GM12878 (cell line): ENCODE results near the gene TNK1. TPM values are rescaled to one million over a fixed set of nuclear protein-coding genes. Genes with fewer than 3 reads are reported as not detected.

Experiments
- ATAC-seq: fragments of 200-7000 bp; cut with Tn5 transposase; 3 replicates; pipeline ENCODE4 v1.9.1; 2020; ENCODE audit warnings: mild to moderate bottlenecking, moderate library complexity
- BruUV-seq: library from RNA; stranded (reverse); fragments of 400-500 nt; replicated peaks from 2 replicates; lab custom pipeline; 2021; lab: Mats Ljungman, UMichigan
- CTCF ChIA-PET: fragments of 300-600 bp; sonication (Branson Sonifier 250); formaldehyde crosslinking; extraction: SDS; loops from one replicate; lab custom pipeline; 2021; ENCODE audit warnings: inconsistent platforms; lab: Yijun Ruan, JAX
- POLR2A ChIA-PET: fragments of 350-600 bp; formaldehyde crosslinking; extraction: SDS; loops from one replicate; lab custom pipeline; 2021; ENCODE audit warnings: inconsistent platforms; lab: Charles Lee
- RAD21 ChIA-PET: fragments of 300-600 bp; sonication (Branson Sonifier 250); formaldehyde crosslinking; loops from one replicate; lab custom pipeline; 2023; ENCODE audit warnings: antibody characterized with exemption; ENCODE audit not compliant: unreplicated experiment; lab: Charles Lee
- SMC1A ChIA-PET: fragments of 300-600 bp; sonication (Branson Sonifier 250); formaldehyde crosslinking; loops from one replicate; lab custom pipeline; 2023; ENCODE audit not compliant: unreplicated experiment, uncharacterized antibody; lab: Charles Lee
- DNase-seq: peaks from one replicate; pipeline ENCODE4 v3.0.0-alpha.2; 2011; ENCODE audit warnings: low read depth, low spot score
- FAIRE-seq: peaks from 3 replicates; lab custom pipeline; 2011; peaks lifted over from hg19 to GRCh38; lab: Jason Lieb, UNC
- H2AFZ ChIP-seq: 2 replicates; pipeline ENCODE4 v1.6.0; 2011; ENCODE audit warnings: low read depth, low read length, control low read depth; ENCODE audit not compliant: control insufficient read depth
- H3K27ac ChIP-seq: 2 replicates; pipeline ENCODE4 v1.5.1; 2011; ENCODE audit warnings: control low read depth; ENCODE audit not compliant: control insufficient read depth, insufficient read depth
- H3K27me3 ChIP-seq, 2 experiments: replicated peaks in 1 of 2; 2 replicates each; pipeline versions ENCODE4 v1.6.0 to v1.6.1; 2011; ENCODE audit warnings: low read length in 1 of 2; ENCODE audit not compliant: control insufficient read depth in 2 of 2, insufficient read depth in 2 of 2
- H3K36me3 ChIP-seq, 2 experiments: 2 replicates each; pipeline ENCODE4 v1.5.1; 2011; ENCODE audit warnings: low read length in 1 of 2; ENCODE audit not compliant: control insufficient read depth in 2 of 2, insufficient read depth in 2 of 2
- H3K4me1 ChIP-seq: 2 replicates; pipeline ENCODE4 v1.6.1; 2011; ENCODE audit warnings: mild to moderate bottlenecking, low read length, moderate library complexity, mixed read lengths; ENCODE audit not compliant: control insufficient read depth, insufficient read depth
- H3K4me2 ChIP-seq: 2 replicates; pipeline ENCODE4 v1.6.0; 2011; ENCODE audit warnings: control low read depth; ENCODE audit not compliant: control insufficient read depth, insufficient read depth
- H3K4me3 ChIP-seq: fragments of 200-600 bp; sonication (generic); 2 replicates; pipeline ENCODE4 v1.5.1; 2016
- H3K79me2 ChIP-seq: 2 replicates; pipeline ENCODE4 v1.6.0; 2011; ENCODE audit warnings: low read length; ENCODE audit not compliant: control insufficient read depth, insufficient read depth
- H3K9ac ChIP-seq: 2 replicates; pipeline ENCODE4 v1.8.0; 2011; ENCODE audit warnings: low read length, control low read depth, mixed read lengths; ENCODE audit not compliant: control insufficient read depth, insufficient read depth
- H3K9me3 ChIP-seq: replicated peaks from 3 replicates; pipeline ENCODE4 v1.5.1; 2011; ENCODE audit warnings: mild to moderate bottlenecking, low read length; ENCODE audit not compliant: control insufficient read depth, insufficient read depth
- H4K20me1 ChIP-seq: 2 replicates; pipeline ENCODE4 v1.6.0; 2011; ENCODE audit not compliant: control insufficient read depth, insufficient read depth
- ASH2L ChIP-seq: fragments of 300-600, 200-600 bp; sonication (generic); IDR thresholded peaks from 2 replicates; pipeline ENCODE4 v1.6.1; 2017; ENCODE audit warnings: low read depth, mild to moderate bottlenecking, borderline replicate concordance
- BRCA1 ChIP-seq: IDR thresholded peaks from 2 replicates; pipeline ENCODE4 v1.6.1; 2011; ENCODE audit warnings: low read depth, low read length, improper control_type of control experiment
- CHD2 ChIP-seq: IDR thresholded peaks from 2 replicates; pipeline ENCODE4 v1.6.1; 2011; ENCODE audit warnings: low read depth, low read length, improper control_type of control experiment, borderline replicate concordance
- CREM ChIP-seq: IDR thresholded peaks from 2 replicates; pipeline ENCODE4 v1.6.1; 2014; ENCODE audit warnings: antibody characterized with exemption, low read depth
- ETV6 ChIP-seq, 2 experiments: fragments of 450-650 bp in 1 of 2; IDR thresholded peaks in 1 of 2; conservative IDR thresholded peaks in 1 of 2; 2 replicates each; pipeline ENCODE4 v1.6.1; 2014; ENCODE audit warnings: antibody characterized with exemption in 1 of 2, borderline replicate concordance in 1 of 2, low read depth in 1 of 2, mild to moderate bottlenecking in 1 of 2, moderate library complexity in 1 of 2
- FOXK2 ChIP-seq: fragments of 450-650 bp; IDR thresholded peaks from 2 replicates; pipeline ENCODE4 v1.6.1; 2017; ENCODE audit warnings: mild to moderate bottlenecking, moderate library complexity
- HCFC1 ChIP-seq: fragments of 150-350 bp; IDR thresholded peaks from 2 replicates; pipeline ENCODE4 v1.6.1; 2014; ENCODE audit warnings: low read length
- KLF5 ChIP-seq: fragments of 450-650 bp; IDR thresholded peaks from 2 replicates; pipeline ENCODE4 v1.6.1; 2014; ENCODE audit warnings: mild to moderate bottlenecking; ENCODE audit not compliant: partially characterized antibody
- MYC ChIP-seq: IDR thresholded peaks from 2 replicates; pipeline ENCODE4 v1.6.1; 2011; ENCODE audit warnings: mild to moderate bottlenecking, low read length, moderate library complexity, inconsistent platforms; ENCODE audit not compliant: insufficient read depth, insufficient replicate concordance, insufficient read length, severe bottlenecking
- NKRF ChIP-seq: fragments of 450-650 bp; conservative IDR thresholded peaks from 2 replicates; pipeline ENCODE4 v1.6.1; 2017; ENCODE audit warnings: mild to moderate bottlenecking, moderate library complexity
- RAD21 ChIP-seq: IDR thresholded peaks from 2 replicates; pipeline ENCODE4 v1.6.1; 2011; ENCODE audit warnings: mild to moderate bottlenecking, low read depth, low read length, moderate library complexity; ENCODE audit not compliant: insufficient read depth
- RB1 ChIP-seq: fragments of 450-650 bp; formaldehyde crosslinking; IDR thresholded peaks from 2 replicates; pipeline ENCODE4 v1.6.1; 2017; ENCODE audit warnings: mild to moderate bottlenecking, borderline replicate concordance
- RCOR1 ChIP-seq: conservative IDR thresholded peaks from 2 replicates; pipeline ENCODE4 v1.6.1; 2012; ENCODE audit warnings: low read depth, low read length, improper control_type of control experiment
- SP1 ChIP-seq: IDR thresholded peaks from one replicate; pipeline ENCODE4 v1.6.1; 2011; ENCODE audit warnings: low read depth, low read length
- TAF1 ChIP-seq: IDR thresholded peaks from 2 replicates; pipeline ENCODE4 v1.6.1; 2011; ENCODE audit warnings: mild to moderate bottlenecking, low read depth, low read length, borderline replicate concordance
- TARDBP ChIP-seq: IDR thresholded peaks from 2 replicates; pipeline ENCODE4 v1.6.1; 2016; ENCODE audit warnings: borderline replicate concordance
- TCF12 ChIP-seq: IDR thresholded peaks from 2 replicates; pipeline ENCODE4 v1.6.1; 2011; ENCODE audit warnings: low read depth, mild to moderate bottlenecking, low read length
- ZNF217 ChIP-seq: fragments of 450-650 bp; IDR thresholded peaks from 2 replicates; pipeline ENCODE4 v1.6.1; 2017; ENCODE audit warnings: antibody characterized with exemption, mild to moderate bottlenecking
- ZNF622 ChIP-seq: fragments of 450-650 bp; IDR thresholded peaks from 2 replicates; pipeline ENCODE4 v1.6.1; 2017; ENCODE audit warnings: mild to moderate bottlenecking, inconsistent platforms
- WGBS: methylation state at CpG from one replicate; pipeline ENCODE4 v1.1.6; 2016; ENCODE audit warnings: low lambda C conversion rate; ENCODE audit not compliant: insufficient replicate concordance, insufficient coverage; ENCODE audit errors: missing lambda C conversion rate; 5-methylcytosine and 5-hydroxymethylcytosine counted together
- in situ Hi-C: fragments of 300-500 bp; cut with MboI; formaldehyde crosslinking; loops from 9 replicates; pipeline ENCODE4 v1.14.3; 2018; ENCODE audit warnings: mixed read lengths
- intact Hi-C: fragments of 100-400 bp; cut with micrococcal nuclease; formaldehyde crosslinking; loops from one replicate; pipeline ENCODE4 v1.14.2; 2022; ENCODE audit not compliant: unreplicated experiment
- polyA plus RNA-seq, 11 experiments: library from polyadenylated mRNA; depleted of rRNA in 4 of 11; unstranded in 6 of 11; stranded (reverse) in 5 of 11; fragments of >200 nt; fragmentation: Nextera tagmentation in 4 of 11; fragmentation: Illumina TruSeq in 1 of 11; extraction: Ambion mirVana in 4 of 11; extraction: Trizol in 1 of 11; gene quantifications; 1 replicate in 1 of 11; 2 replicates in 10 of 11; pipeline versions ENCODE4 v1.2.1 to v1.2.3, GENCODE V29; 2011 to 2016; ENCODE audit warnings: inconsistent platforms in 2 of 11, missing spikeins in 2 of 11, low read depth in 1 of 11
- total RNA-seq, 4 experiments: library from RNA; depleted of rRNA in 3 of 4; stranded (reverse); fragments of >200 nt in 3 of 4; fragmentation: Illumina TruSeq in 1 of 4; extraction: Trizol in 1 of 4; gene quantifications; 2 replicates each; pipeline versions ENCODE4 v1.2.1 to v1.2.3, GENCODE V29; 2013 to 2021

TNK1 gene
- total and polyA plus RNA-seq, 10 of the 15 experiments (the other 5 are each of a cell fraction or from before 2014, with no cell fraction given): 0.06 to 2.5 (median 0.70) TPM

- no peak for TF ChIP-seq MYC
Measured at GRCh38 chr17:7407485-7408251, 26.8 kb downstream of the TNK1 start, which contains the start of gene NLGN2 (continued).

GRCh38 chr17:7408252-7408727 lies 27.4 kb downstream of the TNK1 start:
- TF ChIP-seq KLF5: no peak
- TF ChIP-seq TCF12: no peak
- no peak for TF ChIP-seq RAD21
- TF ChIP-seq TARDBP: no peak
- no peak for TF ChIP-seq NKRF
- no peak for TF ChIP-seq RCOR1
- no peak for TF ChIP-seq TAF1
- TF ChIP-seq BRCA1: no peak
- TF ChIP-seq SP1: no peak
- TF ChIP-seq RB1: no peak
- no peak for TF ChIP-seq FOXK2
- no peak for TF ChIP-seq CREM
- no peak for TF ChIP-seq HCFC1
- TF ChIP-seq ZNF217: no peak
- no peak for TF ChIP-seq ZNF622
- TF ChIP-seq ASH2L: no peak
- no peak for TF ChIP-seq ETV6 (conservative IDR thresholded peaks at IDR 0.05 in 1 of 2, IDR thresholded peaks at IDR 0.05 in 1 of 2; ENCODE audit: borderline replicate concordance in 1 of 2, low read depth in 1 of 2)
- TF ChIP-seq CHD2: no peak

More at GRCh38 chr17:7408252-7408727, 27.4 kb downstream of the TNK1 start:
- H3K27ac ChIP-seq: no peak overlapping the region
- SMC1A ChIA-PET: no interaction called here
- no peaks in the 10 kb centered on the region for H3K4me1 ChIP-seq
- intact Hi-C loops: no loop called here
- no TSS peak for BruUV-seq
- H3K27me3 ChIP-seq: peaks cover 0 to 6% of the 10 kb centered on the region in 2 experiments; a peak in 2 of 4 replicates
- POLR2A ChIA-PET: interaction anchor here (1.4 kb wide), 1 partner anchor 10 kb away, joined by 3 read pairs; no protein-coding TSS in a partner anchor
- WGBS: 69% methylated on average over 27 of the region's 58 CpGs
- H3K79me2 ChIP-seq: peaks cover 2% of the 10 kb centered on the region; the same call in 1 of the 2 replicates
- in situ Hi-C loops: no loop called here
- H3K4me3 ChIP-seq: no peak overlapping the region
- H3K36me3 ChIP-seq: no peaks in the 10 kb centered on the region
- DNase-seq (no peak), ATAC-seq (no peak), FAIRE-seq (no peak)
- CTCF ChIA-PET: no interaction called here
- RAD21 ChIA-PET: no interaction called here
- H4K20me1 ChIP-seq: no peaks in the 10 kb centered on the region
- no peak overlapping the region for H3K4me2 ChIP-seq
- no peaks in the 10 kb centered on the region for H3K9me3 ChIP-seq
- H3K9ac ChIP-seq: no peak overlapping the region
- H2AFZ ChIP-seq: no peak overlapping the region
